Activated T-cell treated with anti-CD3 and anti-CD28 coated beads, Interleukin-2, amount 50 U/mL, for 72 hours (primary cell): ENCODE results near the gene HAGH. TPM values are rescaled to one million over a fixed set of nuclear protein-coding genes. Genes with fewer than 3 reads are reported as not detected.
"Not testable (repeated sequence)": the region's sequence is repeated elsewhere in the genome, so short reads cannot be mapped to it uniquely, and the experiment has no call there.

Experiments used
- ATAC-seq, 2 donors: fragments of 150-1000 bp; cut with Tn5 transposase; replicated peaks in 1 of 2; 2 replicates each; pipeline ENCODE4 v1.10.0; 2021; ENCODE audit warnings: moderate library complexity in 2 of 2, mild to moderate bottlenecking in 1 of 2
- DNase-seq, 2 donors: peaks; one replicate each; pipeline ENCODE4 v3.0.0; 2021 to 2022; ENCODE audit warnings: mixed read lengths in 1 of 2
- H3K27ac Mint-ChIP-seq: one replicate; pipeline ENCODE4 v1.8.0; 2022; ENCODE audit warnings: mild to moderate bottlenecking, moderate library complexity, mixed read lengths
- H3K27me3 Mint-ChIP-seq: one replicate; pipeline ENCODE4 v1.8.0; 2022; ENCODE audit warnings: low read depth, mixed read lengths
- H3K36me3 Mint-ChIP-seq, 2 donors: one replicate each; pipeline ENCODE4 v1.8.0; 2022; ENCODE audit warnings: mixed read lengths in 2 of 2, mild to moderate bottlenecking in 1 of 2; ENCODE audit not compliant: insufficient read depth in 2 of 2
- H3K4me1 Mint-ChIP-seq: one replicate; pipeline ENCODE4 v1.8.0; 2022; ENCODE audit warnings: low read depth, mixed read lengths
- H3K4me3 Mint-ChIP-seq, 2 donors: one replicate each; pipeline ENCODE4 v1.8.0; 2022; ENCODE audit warnings: mild to moderate bottlenecking in 2 of 2, mixed read lengths in 2 of 2, moderate library complexity in 2 of 2
- H3K9me3 Mint-ChIP-seq, 2 donors: one replicate each; pipeline ENCODE4 v1.8.0; 2022; ENCODE audit warnings: mixed read lengths in 2 of 2
- total RNA-seq, 2 donors: library from RNA; stranded (reverse); gene quantifications; one replicate each; pipeline ENCODE4 v1.2.3, GENCODE V29; 2022

HAGH gene
- total RNA-seq, 2 donors from 2014 or later, result 45.0 to 53.5 TPM

DNA sequence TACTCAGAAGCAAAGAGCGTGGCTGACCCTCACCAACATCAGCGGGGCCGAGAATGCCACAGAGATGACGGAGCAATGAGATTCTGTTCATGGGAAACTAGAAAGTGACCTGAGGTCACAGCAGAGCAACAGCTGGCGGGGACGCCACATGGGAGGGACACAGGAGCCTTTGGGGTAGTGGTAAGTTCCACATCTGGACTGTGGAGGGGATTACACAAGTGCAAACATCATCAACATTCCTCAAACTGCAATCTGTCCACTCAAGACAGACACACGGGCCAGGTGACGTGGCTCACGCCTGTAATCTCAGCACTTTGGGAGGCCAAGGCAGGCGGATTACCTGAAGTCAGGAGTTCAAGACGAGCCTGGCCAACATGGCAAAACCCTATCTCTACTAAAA, 11.2 kb downstream of the HAGH start:
- no peak overlapping the region for H3K4me3 Mint-ChIP-seq
- ATAC-seq (no peak), DNase-seq (no peak)
- peaks cover 5% of the 10 kb centered on the region for H3K4me1 Mint-ChIP-seq
- H3K9me3 Mint-ChIP-seq, result no peaks in the 10 kb centered on the region
- H3K36me3 Mint-ChIP-seq, result no peaks in the 10 kb centered on the region
- H3K27ac Mint-ChIP-seq, result no peak overlapping the region
- H3K27me3 Mint-ChIP-seq, result no peaks in the 10 kb centered on the region

DNA sequence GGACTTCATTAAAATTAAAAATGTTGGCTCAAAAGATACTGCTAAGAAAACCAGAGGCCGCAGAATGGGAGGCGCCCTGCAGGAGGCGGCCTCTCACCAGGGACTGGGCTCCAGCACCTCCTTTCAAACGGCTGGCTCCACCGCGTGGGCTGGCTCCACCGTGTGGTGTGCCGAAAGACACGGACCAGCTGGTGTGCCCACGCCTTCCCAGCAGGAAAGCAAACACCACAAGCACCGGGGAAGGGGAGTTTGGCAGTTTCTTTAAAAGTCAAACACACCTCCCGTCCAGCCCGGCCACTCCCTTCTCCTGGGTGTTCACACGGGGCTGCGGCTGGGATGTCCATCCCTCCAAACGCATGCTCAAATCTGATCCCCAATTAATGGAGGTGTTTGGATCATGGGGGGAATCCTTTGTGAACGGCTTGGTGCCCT, 13.9 kb downstream of the HAGH start:
- peak; percentile 53 to 59 for DNase-seq
- Mint-ChIP-seq H3K36me3 (no peaks in the 10 kb centered on the region), H3K9me3 (no peaks in the 10 kb centered on the region), H3K4me3 (no peak overlapping the region), H3K27me3 (no peaks in the 10 kb centered on the region), H3K4me1 (peaks cover 5% of the 10 kb centered on the region), H3K27ac (no peak overlapping the region)
- peak; percentile 68 to 85 for ATAC-seq

DNA sequence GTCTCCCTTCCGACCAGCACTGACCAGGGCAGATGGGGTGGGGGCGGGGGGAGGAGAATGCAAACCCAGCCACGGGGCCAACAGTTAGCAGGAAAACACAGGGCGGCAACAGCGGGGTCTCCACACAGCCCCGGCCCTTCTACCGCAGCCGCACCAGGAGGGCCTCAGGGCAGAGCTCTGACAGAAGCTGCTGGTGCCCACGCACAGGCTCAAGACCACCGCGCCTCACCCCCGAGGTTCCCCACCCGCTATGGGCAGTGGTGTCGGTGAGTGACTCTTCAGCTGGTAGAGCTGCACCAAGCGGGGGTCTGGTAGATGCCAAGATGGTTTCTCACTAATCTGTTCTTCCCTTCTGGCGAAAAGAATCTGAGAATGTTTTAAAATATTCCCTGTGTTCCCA, 16.1 kb downstream of the HAGH start:
- Mint-ChIP-seq H3K4me1 (peaks cover 5% of the 10 kb centered on the region), H3K4me3 (no peak overlapping the region), H3K36me3 (peaks cover 1 to 8% of the 10 kb centered on the region in 2 donors), H3K27me3 (no peaks in the 10 kb centered on the region), H3K27ac (no peak overlapping the region), H3K9me3 (no peaks in the 10 kb centered on the region)
- no peak for ATAC-seq
- no peak for DNase-seq

DNA sequence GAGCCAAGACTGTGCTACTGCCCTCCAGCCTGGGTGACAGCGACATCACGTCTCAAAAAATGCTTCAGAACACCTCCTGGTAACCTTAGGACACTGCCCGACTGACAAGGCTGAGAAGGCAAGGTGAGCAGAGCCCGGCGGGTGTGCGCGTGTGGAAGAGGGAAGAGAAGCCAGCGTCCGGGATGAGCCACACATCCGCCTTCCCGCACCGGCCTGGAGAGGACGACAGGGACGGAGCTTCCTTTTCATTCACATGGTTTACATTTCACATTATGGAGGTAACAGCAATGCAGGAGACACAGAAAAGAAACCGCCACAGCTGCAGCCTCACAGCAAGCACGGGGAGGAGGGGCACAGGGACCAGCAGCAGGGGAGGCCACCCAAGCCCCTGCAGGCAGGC, 16.5 kb downstream of the HAGH start:
- Mint-ChIP-seq H3K9me3 (no peaks in the 10 kb centered on the region), H3K4me1 (peaks cover 5% of the 10 kb centered on the region), H3K36me3 (peaks cover 1 to 8% of the 10 kb centered on the region in 2 donors), H3K27me3 (no peaks in the 10 kb centered on the region), H3K4me3 (no peak overlapping the region), H3K27ac (no peak overlapping the region)
- no peak for ATAC-seq
- no peak for DNase-seq

DNA sequence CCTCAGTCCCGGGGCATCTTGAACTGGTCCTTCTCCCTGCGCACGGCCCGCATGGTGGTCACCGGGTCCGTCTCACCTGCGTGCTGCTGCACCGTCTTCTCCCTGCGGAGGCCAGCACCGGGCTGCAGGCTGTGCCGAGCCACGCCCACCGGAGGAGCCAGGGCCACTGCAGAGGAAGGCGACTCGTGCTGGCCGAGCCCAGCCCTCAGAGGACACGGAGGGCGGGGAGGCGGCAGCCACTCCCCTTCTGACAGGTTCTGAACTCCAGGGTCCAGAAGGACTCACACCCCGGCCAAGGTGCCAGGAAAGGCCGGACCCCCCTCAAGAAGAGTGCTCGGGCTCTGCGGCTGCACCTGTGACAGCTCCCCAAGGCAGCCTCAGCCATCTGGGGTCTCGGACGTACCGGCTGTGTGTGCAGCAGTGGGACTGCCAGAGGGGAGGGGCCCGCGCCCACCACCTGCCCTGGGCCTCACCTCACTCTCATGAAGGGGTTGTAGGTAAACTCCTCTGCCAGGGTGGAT, 17.3 kb downstream of the HAGH start:
- Mint-ChIP-seq H3K4me3 (no peak overlapping the region), H3K9me3 (no peaks in the 10 kb centered on the region), H3K4me1 (peaks cover 5% of the 10 kb centered on the region), H3K27ac (no peak overlapping the region), H3K27me3 (no peaks in the 10 kb centered on the region), H3K36me3 (peaks cover 1 to 8% of the 10 kb centered on the region in 2 donors)
- ATAC-seq, result no peak
- no peak for DNase-seq

DNA sequence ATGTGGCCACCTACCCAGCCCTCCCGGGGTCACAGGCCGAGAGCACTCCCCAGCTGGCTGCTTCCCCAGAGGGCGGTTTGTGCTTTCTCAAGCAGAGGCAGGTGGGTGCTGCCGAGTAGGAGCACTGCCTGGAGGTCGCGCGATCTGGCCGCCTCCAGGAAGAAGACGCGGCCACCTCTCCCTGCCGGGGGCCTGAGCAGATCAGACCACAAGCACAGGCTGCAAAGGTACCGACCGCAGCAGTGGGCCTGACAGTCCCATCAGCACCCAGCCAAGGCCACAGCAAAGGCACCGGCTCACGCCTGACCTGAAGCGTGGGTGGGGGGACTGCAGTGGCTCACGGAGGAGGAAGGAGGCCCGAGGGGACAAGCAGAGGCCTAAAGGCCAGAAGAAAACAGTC, 17.9 kb downstream of the HAGH start:
- DNase-seq (no peak), ATAC-seq (no peak)
- peaks cover 1 to 8% of the 10 kb centered on the region in 2 donors for H3K36me3 Mint-ChIP-seq
- H3K9me3 Mint-ChIP-seq, result no peaks in the 10 kb centered on the region
- H3K27me3 Mint-ChIP-seq, result no peaks in the 10 kb centered on the region
- no peak overlapping the region for H3K27ac Mint-ChIP-seq
- H3K4me3 Mint-ChIP-seq, result no peak overlapping the region
- peaks cover 5% of the 10 kb centered on the region for H3K4me1 Mint-ChIP-seq

DNA sequence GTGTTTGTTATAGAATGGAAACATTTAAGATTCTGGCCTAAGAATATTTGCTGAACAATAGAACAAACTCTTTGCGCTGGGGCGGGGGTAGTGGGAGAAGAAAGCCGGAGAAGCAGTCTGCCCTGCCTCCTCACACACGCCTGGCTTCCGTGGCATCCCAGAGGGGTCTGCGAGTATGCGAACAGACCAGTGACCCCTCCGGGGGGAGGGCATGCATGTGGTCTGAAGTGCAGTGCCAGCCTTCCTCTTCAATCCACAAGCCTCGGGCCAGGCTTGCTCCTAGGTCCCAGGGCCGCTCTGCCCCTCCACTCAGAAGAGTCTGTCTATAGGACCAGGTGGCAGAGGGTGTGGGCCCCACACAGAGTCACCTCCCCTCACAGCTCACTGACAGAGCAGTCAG, 19.0 kb downstream of the HAGH start:
- Mint-ChIP-seq H3K27me3 (no peaks in the 10 kb centered on the region), H3K9me3 (no peaks in the 10 kb centered on the region), H3K4me1 (peaks cover 5% of the 10 kb centered on the region), H3K4me3 (no peak overlapping the region), H3K36me3 (peaks cover 1 to 8% of the 10 kb centered on the region in 2 donors), H3K27ac (no peak overlapping the region)
- ATAC-seq (no peak), DNase-seq (no peak)

GRCh38 chr16:1800701-1801100, 25.9 kb downstream of the HAGH start:
- Mint-ChIP-seq H3K27me3 (no peaks in the 10 kb centered on the region), H3K36me3 (peaks cover 10 to 19% of the 10 kb centered on the region in 2 donors), H3K9me3 (peaks cover 8 to 10% of the 10 kb centered on the region in 2 donors), H3K27ac (no peak overlapping the region), H3K4me3 (no peak overlapping the region), H3K4me1 (no peaks in the 10 kb centered on the region)
- ATAC-seq (no peak), DNase-seq (no peak)

GRCh38 chr16:1799263-1799662, 27.4 kb downstream of the HAGH start:
- not testable (repeated sequence) for H3K27ac Mint-ChIP-seq

GRCh38 chr16:1794908-1795666, 31.5 kb downstream of the HAGH start:
- Mint-ChIP-seq H3K9me3 (peaks cover 6 to 10% of the 10 kb centered on the region in 2 donors), H3K4me3 (no peak overlapping the region), H3K4me1 (no peaks in the 10 kb centered on the region), H3K27me3 (no peaks in the 10 kb centered on the region), H3K27ac (no peak overlapping the region), H3K36me3 (peaks cover 7 to 12% of the 10 kb centered on the region in 2 donors)
- DNase-seq, result no peak
- ATAC-seq, result no peak

More at GRCh38 chr16:1799263-1799662, 27.4 kb downstream of the HAGH start:
- H3K36me3 Mint-ChIP-seq, result peaks cover 8 to 19% of the 10 kb centered on the region in 2 donors
- not testable (repeated sequence) for ATAC-seq, H3K4me1 Mint-ChIP-seq, H3K4me3 Mint-ChIP-seq, H3K9me3 Mint-ChIP-seq, DNase-seq, H3K27me3 Mint-ChIP-seq

DNA sequence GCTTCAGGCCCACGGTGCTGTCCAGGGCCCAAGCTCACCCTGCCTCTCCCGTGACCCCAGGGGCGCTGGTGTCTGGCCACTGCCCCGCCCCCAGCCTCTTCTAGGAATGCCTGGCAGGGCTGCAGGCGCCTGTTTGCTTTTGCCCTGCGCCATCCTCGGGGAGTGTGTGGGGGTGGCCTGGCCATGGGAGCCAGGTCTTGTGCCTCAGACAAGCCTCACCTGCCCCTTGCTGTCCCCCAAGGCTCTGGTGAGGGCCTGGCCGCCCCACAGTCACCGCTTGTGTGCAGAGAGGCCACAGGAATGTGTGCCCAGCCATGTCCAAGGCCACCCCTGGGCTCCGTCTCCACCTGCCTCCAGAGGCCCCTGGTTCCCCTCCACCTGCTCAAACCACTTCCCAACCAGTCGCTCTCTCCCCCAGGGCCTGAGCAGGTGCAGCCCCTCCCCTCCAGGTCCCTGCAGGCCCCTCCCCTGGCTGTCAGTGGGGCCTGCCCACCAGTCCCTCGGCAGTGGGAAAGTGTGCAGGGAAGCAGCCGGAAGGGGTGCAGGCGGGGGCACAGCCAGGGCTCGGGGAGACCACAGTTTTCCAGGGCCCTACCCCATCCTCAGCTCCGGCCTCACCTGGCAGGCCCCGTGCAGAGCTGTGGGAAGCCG, 32.3 kb downstream of the HAGH start:
- H3K4me3 Mint-ChIP-seq, result no peak overlapping the region
- H3K4me1 Mint-ChIP-seq, result no peaks in the 10 kb centered on the region
- ATAC-seq, result no peak

GRCh38 chr16:1793578-1794220, 32.9 kb downstream of the HAGH start, which contains the start of gene IGFALS:
TSS of gene IGFALS (minus strand) at chr16:1793705. CDS start at chr16:1793652, 53 bp downstream.
- Mint-ChIP-seq H3K27me3 (no peaks in the 10 kb centered on the region), H3K4me3 (no peak within 1 kb of the TSS), H3K4me1 (no peaks in the 10 kb centered on the region), H3K9me3 (no peaks in the 10 kb centered on the region), H3K27ac (no peak within 1 kb of the TSS), H3K36me3 (peaks cover 4 to 7% of the 10 kb centered on the region in 2 donors)
- DNase-seq (no peak), ATAC-seq (no peak)

More for the DNA sequence above, 32.3 kb downstream of the HAGH start:
- H3K27ac Mint-ChIP-seq, result no peak overlapping the region
- peaks cover 3 to 6% of the 10 kb centered on the region in 2 donors for H3K9me3 Mint-ChIP-seq
- H3K36me3 Mint-ChIP-seq, result peaks cover 6% of the 10 kb centered on the region in 2 donors
- no peak for DNase-seq
- H3K27me3 Mint-ChIP-seq, result no peaks in the 10 kb centered on the region
